Mesothelial cell of epicardium (in vitro differentiated cells): ENCODE results near the gene RPS17. TPM values are rescaled to one million over a fixed set of nuclear protein-coding genes. Genes with fewer than 3 reads are reported as not detected.
A peak's percentile ranks its signal among the peaks of the same experiment; 100 is the strongest.
"Not testable (repeated sequence)": the region's sequence is repeated elsewhere in the genome, so short reads cannot be mapped to it uniquely, and the experiment has no call there.

Experiments
- DNase-seq, 2 experiments: peaks; one replicate each; pipeline ENCODE4 v3.0.0; 2021; ENCODE audit warnings: low spot score in 2 of 2; ENCODE audit not compliant: unreplicated experiment in 2 of 2
- H3K27ac Mint-ChIP-seq: 2 replicates; pipeline ENCODE4 v1.8.0; 2021; ENCODE audit warnings: mixed read lengths
- H3K27me3 Mint-ChIP-seq: 2 replicates; pipeline ENCODE4 v1.8.0; 2021; ENCODE audit warnings: low read depth, mixed read lengths
- H3K36me3 Mint-ChIP-seq: 2 replicates; pipeline ENCODE4 v1.8.0; 2021; ENCODE audit warnings: mixed read lengths
- H3K4me1 Mint-ChIP-seq: 2 replicates; pipeline ENCODE4 v1.8.0; 2021; ENCODE audit warnings: mixed read lengths
- H3K4me3 Mint-ChIP-seq: 2 replicates; pipeline ENCODE4 v1.8.0; 2021; ENCODE audit warnings: mild to moderate bottlenecking, moderate library complexity, mixed read lengths
- H3K9me3 Mint-ChIP-seq: 2 replicates; pipeline ENCODE4 v1.8.0; 2021; ENCODE audit warnings: mixed read lengths
- total RNA-seq: library from RNA; stranded (reverse); gene quantifications from 3 replicates; pipeline ENCODE4 v1.2.1, GENCODE V29; 2021
- TF ChIP-seq, protein P1 (sequence below): fragments of 200-600 bp; sonication (generic); IDR thresholded peaks from one replicate; pipeline ENCODE4 v1.5.0; 2021; ENCODE audit warnings: antibody characterized with exemption; ENCODE audit not compliant: unreplicated experiment

Gene RPS17
- total RNA-seq, 1 donor from 2014 or later, result 1,564 TPM

DNA sequence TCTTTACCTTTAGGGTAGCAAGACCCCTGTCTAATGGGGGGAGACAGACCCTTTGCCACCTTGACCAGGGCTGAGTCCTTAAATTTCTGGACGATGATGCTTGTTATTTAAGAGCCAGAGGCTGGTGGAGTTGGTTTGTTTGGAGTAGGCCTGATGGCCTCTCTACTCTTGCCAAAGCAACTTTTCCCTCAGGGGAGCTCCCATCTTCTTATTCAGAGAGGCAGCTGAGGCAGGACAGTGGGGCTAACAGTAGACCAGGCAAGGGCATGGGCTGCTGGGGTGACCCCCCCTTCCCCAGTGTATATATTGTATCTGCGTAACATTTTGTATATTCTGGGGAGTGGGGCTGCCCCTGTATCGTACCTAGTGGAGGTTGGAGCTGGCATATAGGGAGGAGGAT, 10.3 kb downstream of the RPS17 start:
- Mint-ChIP-seq H3K4me1 (no peaks in the 10 kb centered on the region), H3K27ac (no peak overlapping the region), H3K27me3 (no peaks in the 10 kb centered on the region), H3K36me3 (peaks cover 10% of the 10 kb centered on the region), H3K9me3 (no peaks in the 10 kb centered on the region), H3K4me3 (no peak overlapping the region)
- DNase-seq, result no peak
- TF ChIP-seq, protein P1, sequence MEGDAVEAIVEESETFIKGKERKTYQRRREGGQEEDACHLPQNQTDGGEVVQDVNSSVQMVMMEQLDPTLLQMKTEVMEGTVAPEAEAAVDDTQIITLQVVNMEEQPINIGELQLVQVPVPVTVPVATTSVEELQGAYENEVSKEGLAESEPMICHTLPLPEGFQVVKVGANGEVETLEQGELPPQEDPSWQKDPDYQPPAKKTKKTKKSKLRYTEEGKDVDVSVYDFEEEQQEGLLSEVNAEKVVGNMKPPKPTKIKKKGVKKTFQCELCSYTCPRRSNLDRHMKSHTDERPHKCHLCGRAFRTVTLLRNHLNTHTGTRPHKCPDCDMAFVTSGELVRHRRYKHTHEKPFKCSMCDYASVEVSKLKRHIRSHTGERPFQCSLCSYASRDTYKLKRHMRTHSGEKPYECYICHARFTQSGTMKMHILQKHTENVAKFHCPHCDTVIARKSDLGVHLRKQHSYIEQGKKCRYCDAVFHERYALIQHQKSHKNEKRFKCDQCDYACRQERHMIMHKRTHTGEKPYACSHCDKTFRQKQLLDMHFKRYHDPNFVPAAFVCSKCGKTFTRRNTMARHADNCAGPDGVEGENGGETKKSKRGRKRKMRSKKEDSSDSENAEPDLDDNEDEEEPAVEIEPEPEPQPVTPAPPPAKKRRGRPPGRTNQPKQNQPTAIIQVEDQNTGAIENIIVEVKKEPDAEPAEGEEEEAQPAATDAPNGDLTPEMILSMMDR, result no peak

- not testable (repeated sequence) for H3K36me3 Mint-ChIP-seq, H3K27ac Mint-ChIP-seq, H3K27me3 Mint-ChIP-seq, H3K9me3 Mint-ChIP-seq, DNase-seq, H3K4me1 Mint-ChIP-seq, H3K4me3 Mint-ChIP-seq
These were observed 26.7 kb downstream of the RPS17 start for GRCh38 chr15:82513587-82513986.

GRCh38 chr15:82507693-82508092, 32.6 kb downstream of the RPS17 start:
- not testable (repeated sequence) for H3K9me3 Mint-ChIP-seq, DNase-seq, H3K36me3 Mint-ChIP-seq, H3K4me3 Mint-ChIP-seq, H3K4me1 Mint-ChIP-seq, H3K27me3 Mint-ChIP-seq, H3K27ac Mint-ChIP-seq

- H3K4me3 Mint-ChIP-seq, H3K9me3 Mint-ChIP-seq, H3K27me3 Mint-ChIP-seq, DNase-seq, H3K4me1 Mint-ChIP-seq, H3K36me3 Mint-ChIP-seq: not testable (repeated sequence)
- peak overlapping the region; percentile 72 for H3K27ac Mint-ChIP-seq
These were observed 33.2 kb downstream of the RPS17 start for GRCh38 chr15:82507087-82507486.

- H3K9me3 Mint-ChIP-seq, H3K27ac Mint-ChIP-seq, H3K36me3 Mint-ChIP-seq, H3K4me3 Mint-ChIP-seq, H3K27me3 Mint-ChIP-seq, H3K4me1 Mint-ChIP-seq, DNase-seq: not testable (repeated sequence)
These were observed 34.4 kb downstream of the RPS17 start for GRCh38 chr15:82505842-82506241.

GRCh38 chr15:82504074-82504473, 36.2 kb downstream of the RPS17 start:
- DNase-seq, H3K4me3 Mint-ChIP-seq, H3K36me3 Mint-ChIP-seq, H3K27me3 Mint-ChIP-seq, H3K27ac Mint-ChIP-seq, H3K4me1 Mint-ChIP-seq, H3K9me3 Mint-ChIP-seq: not testable (repeated sequence)

- H3K4me3 Mint-ChIP-seq, DNase-seq, H3K27me3 Mint-ChIP-seq, H3K9me3 Mint-ChIP-seq, H3K27ac Mint-ChIP-seq, H3K4me1 Mint-ChIP-seq, H3K36me3 Mint-ChIP-seq: not testable (repeated sequence)
- TF ChIP-seq, protein P1, result peak; percentile 34
These were observed 37.4 kb downstream of the RPS17 start for GRCh38 chr15:82502700-82503339.

DNA sequence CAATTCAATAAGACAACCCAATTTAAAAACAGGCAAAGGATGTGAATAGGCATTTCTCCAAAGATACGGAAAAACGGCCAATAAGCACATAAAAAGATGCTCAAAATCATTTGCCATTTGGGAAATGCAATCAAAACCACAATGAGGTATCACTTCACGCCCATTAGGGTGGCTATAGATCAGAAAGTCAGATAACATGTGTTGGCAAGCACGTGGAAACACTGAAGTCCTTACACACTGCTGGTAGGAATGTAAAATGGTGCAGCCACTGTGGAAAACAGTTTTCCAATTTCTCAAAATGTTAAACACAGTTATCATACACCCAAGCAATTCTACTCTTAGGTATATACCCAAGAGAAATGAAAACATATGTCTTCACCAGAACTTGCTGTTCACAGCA, 39.5 kb downstream of the RPS17 start:
- H3K4me3 Mint-ChIP-seq, DNase-seq, H3K27me3 Mint-ChIP-seq, H3K27ac Mint-ChIP-seq, H3K36me3 Mint-ChIP-seq, H3K4me1 Mint-ChIP-seq, H3K9me3 Mint-ChIP-seq: not testable (repeated sequence)

DNA sequence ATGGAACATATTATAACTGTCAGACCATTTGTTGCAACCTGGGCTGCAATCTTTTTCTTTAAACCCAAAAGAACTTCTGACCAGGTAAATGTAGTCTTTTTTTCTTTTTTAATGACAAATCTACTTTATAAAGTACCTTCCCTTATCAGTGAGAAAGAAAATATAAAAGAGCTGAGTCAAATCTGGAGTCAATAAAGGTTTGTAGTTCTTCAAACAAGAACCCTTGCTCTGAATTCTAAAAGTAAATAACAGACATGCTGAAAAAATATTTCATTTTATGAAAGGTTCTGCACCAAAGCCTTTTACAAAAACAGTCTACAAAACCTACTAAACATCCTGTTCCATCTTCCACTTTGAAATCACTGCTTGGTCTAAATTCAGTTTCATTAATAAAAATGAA, 42.3 kb downstream of the RPS17 start:
- not testable (repeated sequence) for H3K36me3 Mint-ChIP-seq, H3K4me1 Mint-ChIP-seq, DNase-seq, H3K27me3 Mint-ChIP-seq, H3K27ac Mint-ChIP-seq, H3K9me3 Mint-ChIP-seq, H3K4me3 Mint-ChIP-seq

- H3K4me3 Mint-ChIP-seq, H3K36me3 Mint-ChIP-seq, H3K4me1 Mint-ChIP-seq, DNase-seq, H3K9me3 Mint-ChIP-seq, H3K27ac Mint-ChIP-seq, H3K27me3 Mint-ChIP-seq: not testable (repeated sequence)
These were observed 52.0 kb downstream of the RPS17 start for GRCh38 chr15:82488250-82488649.

- not testable (repeated sequence) for H3K27me3 Mint-ChIP-seq, H3K4me1 Mint-ChIP-seq, H3K4me3 Mint-ChIP-seq, H3K9me3 Mint-ChIP-seq, DNase-seq, H3K27ac Mint-ChIP-seq, H3K36me3 Mint-ChIP-seq
These were observed 53.2 kb downstream of the RPS17 start for GRCh38 chr15:82487045-82487444.
